HG03196 (cell line): ENCODE results near the gene PBX3.

ENCODE experiments used
- ATAC-seq: cut with Tn5 transposase; IDR thresholded peaks from one replicate; pipeline ENCODE4 v1.9.1; 2021; ENCODE audit not compliant: unreplicated experiment

PBX3 gene

GRCh38 chr9:125748446-125749099 lies 1.4 kb downstream of the PBX3 start:
- no peak for ATAC-seq

GRCh38 chr9:125749287-125749935 lies 2.2 kb downstream of the PBX3 start:
- ATAC-seq, result no peak

GRCh38 chr9:125749951-125750626 lies 2.9 kb downstream of the PBX3 start:
- no peak for ATAC-seq

- ATAC-seq, result no peak
Measured at GRCh38 chr9:125750627-125751011, 3.4 kb downstream of the PBX3 start.

DNA sequence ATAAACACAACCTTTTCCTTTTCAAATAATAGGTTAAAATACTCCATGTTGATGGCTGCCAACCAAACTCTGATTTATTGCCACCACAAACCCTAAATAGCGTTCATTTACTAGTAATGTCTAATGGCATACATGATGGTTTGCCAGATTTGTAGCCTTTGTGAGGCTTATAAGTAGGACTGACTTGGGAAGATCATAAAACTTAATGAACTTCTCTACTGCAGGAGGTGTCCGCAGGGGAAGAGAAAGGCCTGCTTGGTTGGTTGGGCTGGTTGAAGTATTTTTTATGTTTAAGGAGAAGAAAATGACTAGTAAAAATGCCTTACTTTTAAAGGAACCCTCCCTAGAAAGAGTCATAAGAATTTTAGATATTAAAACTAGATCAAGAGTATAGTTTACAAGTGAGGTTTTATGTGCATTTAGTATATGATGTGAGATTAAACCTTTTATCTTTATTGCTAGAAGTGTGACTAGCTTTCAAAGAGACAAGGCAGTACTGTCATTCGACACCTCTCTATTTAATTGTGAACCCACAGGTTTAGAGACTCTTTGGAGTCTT lies 5.0 kb downstream of the PBX3 start:
- ATAC-seq, result no peak

- ATAC-seq, result no peak
Measured at GRCh38 chr9:125754096-125754495, 6.9 kb downstream of the PBX3 start.

DNA sequence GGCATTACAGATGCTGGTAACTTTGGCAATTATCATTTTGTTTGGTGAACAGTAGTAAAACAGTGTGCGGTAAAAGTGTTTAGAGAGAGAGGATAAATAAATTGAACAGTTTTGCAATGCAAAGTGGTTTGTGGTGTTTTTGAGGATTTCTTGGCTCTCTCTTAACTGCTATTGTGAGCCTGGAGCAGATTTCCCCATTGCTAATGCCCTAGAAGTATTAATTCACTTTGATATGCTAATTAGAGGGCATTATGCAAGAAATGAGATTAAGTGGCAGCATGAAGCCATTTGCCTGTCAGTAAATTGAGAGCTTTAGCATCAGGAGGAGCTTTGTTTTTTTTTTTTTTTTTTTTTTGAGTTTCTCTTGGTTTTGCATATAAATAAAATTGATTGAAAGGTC lies 8.2 kb downstream of the PBX3 start:
- ATAC-seq, result no peak

- ATAC-seq, result no peak
Measured at GRCh38 chr9:125756518-125756917, 9.3 kb downstream of the PBX3 start.

GRCh38 chr9:125757834-125758233 lies 10.7 kb downstream of the PBX3 start:
- no peak for ATAC-seq

- no peak for ATAC-seq
Measured at GRCh38 chr9:125758986-125759763, 12.0 kb downstream of the PBX3 start.

DNA sequence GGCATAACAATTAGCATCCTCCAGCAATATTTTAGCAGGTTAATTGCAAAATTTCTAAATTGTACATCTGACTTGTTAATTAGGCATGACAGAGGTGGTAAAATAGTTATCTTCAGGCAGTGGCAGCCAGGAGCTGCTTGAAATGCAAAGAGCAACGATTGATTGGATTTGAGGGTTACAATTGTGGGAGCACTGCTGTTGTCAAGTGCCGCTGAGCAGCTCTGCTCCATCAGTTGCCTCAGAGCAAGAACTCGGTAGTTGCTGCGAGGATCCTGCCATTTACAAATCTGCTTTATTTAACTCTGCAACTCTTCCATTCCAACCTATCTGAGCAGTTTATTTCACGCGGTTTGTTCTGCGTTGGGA lies 12.6 kb downstream of the PBX3 start:
- no peak for ATAC-seq

DNA sequence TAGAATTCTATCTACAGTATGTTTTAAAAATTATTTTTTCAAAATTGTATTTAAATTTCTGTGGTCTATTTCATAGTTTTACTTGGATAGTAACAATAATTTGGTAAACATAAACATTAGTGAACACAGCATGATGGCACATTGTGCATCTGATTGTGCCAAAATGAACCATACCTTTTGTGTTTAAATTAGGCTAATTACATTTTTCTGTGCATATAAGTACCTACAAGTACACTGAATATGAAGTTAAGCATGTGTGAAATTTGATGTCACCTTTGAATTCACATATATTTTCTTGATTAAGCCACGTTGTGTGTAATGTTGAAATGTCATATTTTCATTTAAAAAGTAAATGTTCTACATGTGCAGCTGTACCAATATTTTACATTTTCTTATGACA lies 13.4 kb downstream of the PBX3 start:
- no peak for ATAC-seq

GRCh38 chr9:125761676-125762450 lies 14.7 kb downstream of the PBX3 start:
- no peak for ATAC-seq

DNA sequence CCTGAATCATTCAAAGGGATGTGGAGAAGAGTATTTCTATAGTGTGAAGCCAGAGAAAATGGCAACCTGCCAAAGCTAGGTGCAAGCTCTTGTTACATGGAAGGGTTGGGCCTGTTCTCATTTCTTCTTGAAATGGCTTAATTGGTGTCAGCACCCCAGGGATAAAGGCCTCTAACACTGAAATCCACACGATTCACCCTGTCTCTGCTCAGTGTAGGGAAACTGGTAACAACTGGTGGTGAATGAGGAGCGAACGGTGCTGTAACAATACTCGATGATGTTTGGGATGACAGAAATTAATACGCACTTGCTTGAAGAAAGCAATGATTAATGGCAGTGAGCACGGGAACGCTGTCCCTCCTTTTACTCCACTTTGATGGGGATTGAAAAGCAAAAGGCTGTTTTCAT lies 16.2 kb downstream of the PBX3 start:
- ATAC-seq, result no peak

DNA sequence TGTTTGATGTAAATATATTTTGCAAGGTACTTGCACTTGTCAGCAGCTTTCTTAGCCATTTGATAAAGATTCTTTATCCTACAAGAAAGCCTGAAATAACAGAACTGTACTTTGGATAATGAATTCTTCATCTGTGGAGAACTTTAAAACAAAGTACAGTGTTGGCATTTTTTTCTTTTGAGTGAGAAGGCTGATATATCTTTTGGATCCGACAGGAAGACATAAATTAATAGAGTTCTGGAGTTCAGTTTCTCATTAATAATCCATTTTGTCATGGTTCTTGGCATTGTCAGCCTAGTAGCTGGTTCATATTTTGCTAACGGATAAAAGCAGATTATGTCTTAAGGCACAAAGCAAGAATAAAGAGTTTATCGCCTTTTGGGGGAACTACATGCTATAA lies 17.0 kb downstream of the PBX3 start:
- ATAC-seq, result no peak

DNA sequence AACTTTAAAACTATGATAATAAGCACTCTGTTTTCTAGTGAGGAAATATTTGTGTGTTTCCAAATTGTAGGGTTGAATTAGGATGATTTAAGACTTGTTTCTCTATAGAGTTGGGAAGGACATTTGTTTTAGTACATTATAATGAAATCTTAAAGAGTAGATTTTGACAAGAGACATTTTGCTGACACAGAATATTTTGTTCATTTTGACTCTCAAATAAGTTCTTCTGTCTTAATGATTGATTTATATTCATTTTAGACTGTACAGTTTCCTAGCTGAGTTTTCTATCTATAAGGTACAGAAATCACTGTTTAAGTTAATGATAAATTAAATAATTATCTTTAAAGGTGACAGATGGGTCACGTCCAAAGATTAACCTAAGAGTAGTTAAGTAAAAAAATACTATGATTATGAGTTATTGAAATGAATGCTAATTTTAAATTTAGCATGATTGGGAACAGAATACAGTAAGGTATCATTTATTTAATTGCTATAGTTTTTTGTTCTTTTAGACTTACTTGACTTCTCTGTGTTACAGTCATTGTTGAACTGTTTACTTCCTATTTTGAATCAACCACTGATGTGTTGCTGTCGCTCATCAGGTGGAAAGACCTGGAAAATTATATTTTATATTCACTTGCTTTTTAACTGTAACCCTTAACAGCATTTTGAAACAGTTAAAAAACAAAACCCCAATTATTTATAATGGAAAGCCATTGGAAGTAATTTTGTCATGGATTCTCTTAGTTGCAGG lies 19.5 kb downstream of the PBX3 start:
- no peak for ATAC-seq

GRCh38 chr9:125767349-125767748 lies 20.2 kb downstream of the PBX3 start:
- ATAC-seq, result no peak

GRCh38 chr9:125768803-125769202 lies 21.6 kb downstream of the PBX3 start:
- no peak for ATAC-seq

GRCh38 chr9:125771037-125771436 lies 23.9 kb downstream of the PBX3 start:
- ATAC-seq, result no peak

- ATAC-seq, result no peak
Measured at GRCh38 chr9:125772740-125773139, 25.6 kb downstream of the PBX3 start.
